Pulmonary artery endothelial cell (primary cell): ENCODE results near the gene ELF5. TPM values are rescaled to one million over a fixed set of nuclear protein-coding genes. Genes with fewer than 3 reads are reported as not detected.

Experiments used
- DNase-seq: peaks from one replicate; pipeline ENCODE4 v3.0.0-alpha.2; 2011; ENCODE audit warnings: low read depth, low spot score
- total RNA-seq: library from RNA; depleted of rRNA; stranded (reverse); fragments of >200 nt; gene quantifications from 2 replicates; pipeline ENCODE4 v1.2.3, GENCODE V29; 2014

ELF5 gene
- not detected in 2 replicates for total RNA-seq

DNA sequence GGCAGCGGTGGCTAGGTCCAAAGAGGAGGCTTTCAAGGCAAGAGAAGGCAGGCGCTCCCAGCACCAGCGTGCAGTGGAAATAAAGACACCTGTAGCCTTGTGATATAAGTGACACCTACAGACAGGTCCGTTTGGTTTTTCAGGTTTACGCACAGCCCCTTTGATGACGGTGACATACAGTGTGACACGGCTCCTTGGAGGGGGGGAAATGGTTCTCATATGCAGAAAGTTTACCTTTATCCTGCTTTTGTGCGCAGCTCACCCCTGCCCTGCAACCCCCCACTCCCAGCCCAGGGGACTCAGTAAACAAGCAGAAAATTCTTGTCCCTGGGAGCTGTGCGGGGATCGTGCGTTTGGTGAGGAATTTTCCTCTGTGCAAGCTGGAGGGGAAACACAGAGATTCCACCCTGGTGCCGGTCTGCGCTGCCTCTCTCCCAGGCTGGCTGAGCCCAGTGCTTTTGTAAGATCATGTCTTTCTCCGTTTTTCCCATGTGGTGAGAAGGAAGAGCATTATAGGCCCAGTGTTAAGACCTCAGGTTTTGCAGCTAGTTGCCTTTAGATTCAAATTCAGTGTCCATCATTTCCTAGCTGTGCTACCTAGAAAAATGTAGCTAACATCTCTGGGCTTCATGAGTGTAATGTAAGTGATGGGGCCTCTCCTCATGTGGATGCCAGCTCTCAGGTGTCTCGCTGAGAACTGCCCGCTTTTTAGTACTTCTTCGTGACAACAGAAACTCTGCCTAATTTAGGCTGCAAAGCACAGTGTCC lies at the start of gene ELF5:
TSS of gene ELF5 (minus strand) at position 113 of the 768 bp plus-strand sequence. CDS start 8,045 bp downstream, outside the sequence.
- no peak for DNase-seq

DNA sequence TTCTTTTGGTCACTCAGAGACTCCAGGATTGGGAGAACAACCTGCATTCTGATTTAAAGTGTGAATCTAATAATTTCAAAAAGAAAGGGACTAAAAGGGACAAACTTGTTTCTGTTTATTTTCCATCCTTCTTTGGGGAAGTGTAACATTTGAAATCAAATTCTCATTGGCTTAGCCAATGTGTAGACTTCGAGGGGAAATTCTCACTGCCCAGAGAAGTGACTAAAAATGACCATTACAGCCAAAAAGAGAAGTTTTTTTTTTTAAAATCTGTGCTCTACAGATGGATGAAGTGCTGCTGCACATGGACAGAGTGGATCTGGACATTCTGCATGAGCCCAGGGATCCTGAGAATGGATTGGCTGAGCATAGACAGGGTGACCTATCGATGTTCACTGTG lies 49.4 kb upstream of the ELF5 start:
- no peak for DNase-seq

DNA sequence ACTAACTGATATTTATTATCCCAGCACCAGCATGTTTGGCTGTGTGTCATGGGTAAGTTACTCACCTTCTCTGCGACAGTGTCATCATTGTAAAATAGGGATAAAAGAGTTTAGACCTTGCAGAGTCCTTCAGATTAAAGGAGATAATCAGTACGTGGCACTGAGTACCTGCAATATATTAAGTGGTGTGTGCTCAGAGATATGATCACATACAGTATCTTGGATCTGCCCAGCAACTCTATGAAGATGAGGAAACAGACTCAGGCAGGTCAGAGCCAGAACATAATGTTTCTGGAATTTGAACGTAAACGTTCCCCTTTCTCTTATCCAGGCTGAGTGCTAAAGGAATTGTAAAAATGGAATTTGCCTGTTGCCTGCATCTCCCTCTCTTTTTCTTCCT lies 46.9 kb upstream of the ELF5 start:
- no peak for DNase-seq

DNA sequence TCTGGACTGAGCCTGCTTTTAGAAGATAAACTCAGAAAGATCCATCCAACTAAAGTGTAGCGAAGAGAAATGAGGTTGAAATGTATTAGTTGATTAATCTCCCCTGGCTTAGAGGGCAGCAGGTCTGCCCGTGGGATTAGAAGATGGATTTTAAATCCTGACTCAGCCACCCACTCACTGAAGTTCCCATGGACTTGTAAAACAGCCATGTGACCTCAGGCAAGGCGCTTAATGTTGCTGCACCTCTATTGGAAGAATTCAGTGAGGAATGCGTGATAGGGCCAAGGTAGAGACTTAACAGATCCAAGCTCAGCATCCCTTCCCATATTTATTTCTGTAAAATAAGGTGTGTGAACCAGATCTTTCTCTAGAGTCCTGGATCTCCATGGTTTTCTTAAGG lies 45.1 kb upstream of the ELF5 start:
- no peak for DNase-seq

DNA sequence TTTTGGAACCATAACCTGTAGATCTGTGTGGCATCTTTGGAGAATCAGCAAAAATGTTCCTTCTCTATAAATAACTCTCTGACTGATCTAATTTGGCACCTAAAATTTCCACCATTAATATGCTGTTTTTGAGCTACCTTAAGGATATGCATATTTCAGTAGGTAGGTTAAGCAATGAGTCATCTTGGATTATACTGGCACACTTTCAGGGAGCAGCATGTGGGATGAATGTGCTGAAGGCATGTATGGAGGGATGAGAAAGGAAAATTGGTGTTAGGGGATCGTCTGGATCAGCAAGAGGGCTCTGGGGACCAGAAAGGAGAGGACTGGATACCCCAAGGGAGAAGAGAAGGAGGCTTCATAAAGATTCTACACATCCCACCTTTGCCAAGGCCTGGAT lies 44.6 kb upstream of the ELF5 start:
- DNase-seq: no peak

DNA sequence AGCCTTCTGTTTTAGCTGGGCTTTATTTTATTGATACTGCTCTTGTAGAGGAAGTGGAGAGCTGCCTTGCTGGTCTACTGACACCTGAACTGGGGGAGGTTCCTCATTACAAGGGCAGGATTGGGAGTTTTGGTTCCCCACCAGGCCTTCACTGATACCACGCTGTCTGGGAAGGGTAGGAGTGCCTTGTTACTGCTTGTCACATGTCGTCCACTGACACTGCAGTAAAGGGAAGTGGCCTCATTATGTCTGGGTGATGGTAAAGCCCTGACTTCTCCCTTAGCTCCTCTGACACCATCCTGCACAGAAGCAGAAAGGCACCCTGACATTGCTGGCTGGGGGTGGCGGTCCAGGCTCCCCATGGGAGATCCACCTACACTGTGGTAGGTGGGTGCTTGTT lies 38.7 kb upstream of the ELF5 start:
- DNase-seq: no peak

DNA sequence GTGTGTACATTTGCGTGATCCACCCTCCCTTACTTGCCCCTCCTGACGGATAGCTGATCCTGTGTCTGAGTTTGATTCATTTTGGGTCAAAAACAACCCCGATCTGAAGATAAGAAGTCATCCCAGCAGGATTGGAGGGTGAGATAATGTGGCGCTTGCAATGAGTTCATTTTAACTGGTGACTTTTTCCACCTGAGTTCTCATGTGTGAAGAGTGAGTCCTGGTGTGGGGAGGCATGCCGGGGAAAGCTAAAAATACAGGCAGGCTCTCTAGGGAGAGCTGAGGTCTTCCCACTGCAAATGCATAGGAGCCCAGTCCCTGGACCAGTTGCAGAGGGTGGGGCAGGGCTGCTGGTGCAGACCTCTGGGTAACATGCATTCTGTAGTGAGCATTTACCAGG lies 35.7 kb upstream of the ELF5 start:
- DNase-seq: no peak

DNA sequence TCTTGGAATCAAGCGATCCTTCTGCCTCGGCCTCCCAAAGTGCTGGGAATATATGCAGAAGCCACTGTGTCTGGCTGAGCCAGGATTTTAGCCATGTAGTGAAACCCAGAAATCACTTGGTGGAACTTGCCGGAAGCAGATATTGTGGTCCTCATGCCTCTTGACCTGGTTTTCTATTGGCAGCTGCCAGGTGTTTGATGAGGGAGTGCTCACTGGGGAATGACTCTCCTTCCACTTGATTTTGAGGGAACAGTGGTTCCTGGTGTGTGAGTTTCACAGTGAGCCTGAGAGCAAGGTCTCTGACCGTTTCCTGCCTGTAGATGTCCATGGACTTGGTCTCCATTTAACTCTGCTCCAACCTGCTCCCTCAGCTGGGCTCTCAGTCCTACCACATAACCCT lies 34.7 kb upstream of the ELF5 start:
- no peak for DNase-seq

DNA sequence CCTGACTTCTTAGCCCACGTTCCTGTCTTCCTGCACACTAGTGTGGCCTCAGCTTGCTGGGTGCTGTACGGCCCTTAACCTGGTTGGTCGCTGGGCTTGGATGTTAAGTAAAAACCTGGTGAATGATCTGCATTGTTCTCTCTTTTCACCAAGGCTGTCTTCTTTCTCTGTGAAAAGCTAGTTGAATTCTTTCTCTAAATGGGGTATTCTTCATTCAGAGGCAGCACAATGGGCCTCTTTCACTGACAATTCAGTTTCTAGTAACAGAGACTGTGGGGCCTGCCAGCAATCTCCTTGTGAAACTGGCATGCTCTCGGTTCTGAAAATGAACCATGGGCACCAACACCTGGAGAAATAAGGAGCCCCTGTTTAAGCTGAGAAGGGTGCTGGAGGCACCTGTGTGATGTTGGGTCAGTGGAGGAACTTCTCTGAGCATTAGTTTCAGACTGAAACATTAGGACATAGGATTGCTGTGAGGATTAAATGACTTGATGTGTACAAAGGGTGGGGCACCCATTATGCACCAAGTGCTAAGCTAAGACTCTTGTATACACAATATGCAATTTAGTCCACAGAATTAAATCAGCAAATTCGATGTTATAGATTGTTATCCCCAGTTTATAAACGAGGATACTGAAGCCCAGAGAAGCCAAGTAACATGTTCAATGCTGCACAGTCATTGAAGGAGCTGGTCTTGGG lies 33.1 kb upstream of the ELF5 start:
- no peak for DNase-seq

DNA sequence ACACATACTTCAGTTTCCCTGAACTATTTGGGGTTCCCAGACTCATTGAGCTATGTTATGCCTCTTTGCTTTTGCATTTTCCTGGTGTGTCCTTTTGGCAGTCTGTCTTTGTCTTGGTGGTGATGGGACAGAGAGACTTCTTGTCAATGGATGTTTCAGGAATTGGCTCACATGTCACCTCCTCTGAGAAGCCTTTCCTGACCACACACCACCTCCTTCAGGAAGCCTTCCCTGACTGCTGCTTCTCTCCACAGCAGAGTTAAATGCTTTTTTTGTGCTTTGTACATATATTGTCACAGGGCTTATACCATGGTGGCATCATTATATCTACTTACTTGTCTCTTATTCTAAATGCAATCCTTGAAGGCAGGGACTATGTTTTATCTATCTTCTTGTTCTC lies 28.5 kb upstream of the ELF5 start:
- DNase-seq: no peak

DNA sequence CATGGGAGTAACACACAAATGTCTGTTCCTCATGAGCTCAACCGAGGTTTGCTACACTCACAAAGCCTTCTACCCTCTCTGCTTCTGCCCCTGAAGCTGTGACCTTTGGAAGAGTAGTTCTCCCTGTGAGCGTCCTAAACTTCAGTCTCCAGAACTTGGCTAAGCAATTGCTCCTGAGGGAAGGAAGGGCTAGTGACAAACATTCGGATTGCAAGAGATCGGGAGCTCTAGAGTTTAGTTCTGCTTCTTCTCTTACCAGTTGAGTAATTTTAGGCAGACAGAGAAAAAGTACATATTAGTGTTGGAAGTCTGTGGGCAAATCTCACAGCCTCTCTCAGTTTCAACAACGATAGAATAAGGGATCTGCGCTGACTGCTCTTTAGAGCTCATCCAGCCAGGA lies 27.3 kb upstream of the ELF5 start:
- no peak for DNase-seq

DNA sequence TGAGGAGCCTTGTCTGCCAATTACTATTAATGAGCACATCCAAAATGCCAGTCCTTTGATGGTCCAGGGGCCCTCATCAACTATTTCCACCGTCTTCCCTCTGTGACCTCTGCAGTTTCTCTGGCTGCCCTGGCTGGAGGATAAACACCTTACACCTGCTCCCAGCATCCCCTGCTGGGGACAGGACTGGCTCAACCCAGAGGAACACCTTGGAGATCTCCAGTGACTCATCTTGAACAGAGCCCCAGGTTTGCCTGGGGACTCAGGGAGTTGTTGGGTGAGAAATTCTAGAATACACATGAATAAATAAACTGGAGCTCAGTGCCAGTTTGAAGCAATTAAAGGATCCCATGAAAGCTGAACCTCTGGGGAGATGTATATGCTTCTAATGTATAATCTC lies 24.0 kb upstream of the ELF5 start:
- no peak for DNase-seq

DNA sequence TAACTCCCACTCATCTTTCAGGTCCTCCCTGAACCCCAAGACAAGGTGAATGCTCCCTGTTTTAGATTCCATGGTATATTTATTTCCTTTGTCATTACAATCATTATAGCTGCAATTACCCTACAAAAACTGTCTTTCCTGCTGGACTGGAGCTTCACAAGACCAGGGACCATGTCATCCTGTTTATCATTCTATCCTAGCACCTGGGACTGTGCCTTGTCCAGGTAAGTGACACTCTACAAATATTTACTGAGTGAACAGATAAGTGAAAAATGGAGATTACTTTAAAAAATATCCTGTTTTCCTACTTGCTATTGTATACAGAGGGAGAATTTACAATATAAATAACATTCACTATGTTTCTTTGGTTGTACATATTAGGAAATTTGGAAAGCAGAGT lies 22.5 kb upstream of the ELF5 start:
- no peak for DNase-seq

DNA sequence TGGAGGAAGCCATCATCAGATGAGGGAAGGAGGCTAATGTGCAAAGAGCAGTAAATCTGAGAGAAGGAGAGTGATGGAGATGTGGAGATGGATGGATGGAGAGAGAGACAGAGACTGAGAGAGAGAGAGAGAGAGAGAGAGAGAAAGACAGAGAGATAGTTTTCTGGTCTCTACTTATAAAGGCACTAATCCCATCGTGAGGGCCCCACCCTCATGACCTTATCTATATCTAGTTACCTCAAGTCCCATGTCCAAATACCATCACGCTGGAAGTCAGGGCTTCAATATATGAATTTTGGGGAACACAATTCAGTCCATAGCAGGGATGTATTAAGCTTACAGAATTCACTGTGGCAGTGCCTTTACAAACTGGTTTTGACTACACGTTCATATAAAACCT lies 21.2 kb upstream of the ELF5 start:
- no peak for DNase-seq

DNA sequence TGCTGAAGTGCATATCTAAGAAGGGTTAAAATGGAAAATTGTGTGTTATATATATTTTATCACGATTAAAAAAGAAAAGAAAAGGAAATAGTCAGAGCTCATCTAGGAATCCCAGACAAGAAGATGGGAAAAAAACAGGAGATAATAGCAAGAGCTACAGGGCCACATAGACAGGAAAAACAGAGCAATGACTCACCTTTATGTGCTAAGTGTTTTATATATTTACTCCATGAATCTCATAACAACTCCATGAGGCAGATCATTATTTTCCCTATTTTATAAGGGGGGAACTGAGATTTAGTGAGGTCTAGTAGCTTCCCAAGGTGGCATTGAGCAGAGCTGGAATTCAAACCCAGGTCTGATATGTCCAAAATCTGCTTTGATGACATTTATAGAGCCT lies 18.1 kb upstream of the ELF5 start:
- DNase-seq: no peak

DNA sequence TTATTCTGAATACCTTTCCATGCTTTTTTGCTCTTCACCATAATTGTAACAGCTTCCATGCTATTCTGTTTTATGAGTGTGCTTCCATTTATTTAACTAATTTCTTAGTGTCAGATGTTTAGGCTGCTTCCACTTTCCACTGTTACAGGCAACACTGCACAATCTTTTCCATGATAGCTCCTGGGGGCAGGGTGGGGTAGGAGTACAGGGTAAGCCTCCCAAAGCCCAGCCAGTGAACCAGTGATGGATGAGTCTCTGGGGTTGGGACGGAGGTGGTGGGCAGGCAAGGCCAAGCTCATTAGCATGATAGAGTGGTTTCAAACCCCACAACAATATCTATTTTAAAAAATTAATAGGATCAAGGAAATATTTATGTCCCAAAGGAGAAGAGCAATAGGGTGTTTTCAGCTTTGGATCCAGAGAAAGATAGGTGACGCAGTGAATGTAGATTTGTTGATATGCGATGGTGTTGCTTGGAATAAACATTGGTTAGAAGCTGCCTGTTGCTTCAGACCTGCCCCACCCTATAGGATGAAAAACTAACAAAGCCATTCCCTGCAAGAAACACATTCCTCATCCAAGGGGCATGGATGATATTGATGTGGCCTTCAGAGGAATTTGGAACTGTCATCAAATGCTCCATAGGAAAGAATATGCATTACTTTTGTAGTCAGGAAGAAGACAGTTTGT lies 17.1 kb upstream of the ELF5 start:
- DNase-seq: no peak

DNA sequence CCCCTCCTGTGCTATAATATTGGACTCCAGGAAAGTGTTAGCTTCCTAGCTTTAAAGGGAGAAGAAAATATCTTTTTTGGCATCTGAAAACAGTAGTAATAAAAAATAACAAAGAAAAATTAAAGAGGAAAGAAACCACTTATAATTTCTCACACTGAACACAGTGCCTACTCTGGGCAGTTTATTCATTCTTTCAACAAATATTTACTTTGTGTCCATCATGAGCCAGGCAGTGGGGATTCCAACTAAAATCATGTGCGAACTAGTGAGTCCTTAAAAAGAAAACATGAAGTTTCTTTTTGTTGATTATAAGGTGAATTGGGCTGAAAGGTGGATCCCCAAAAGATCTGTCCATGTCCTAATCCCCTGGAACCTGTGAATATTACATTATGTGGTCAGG lies 16.0 kb upstream of the ELF5 start:
- DNase-seq: no peak

DNA sequence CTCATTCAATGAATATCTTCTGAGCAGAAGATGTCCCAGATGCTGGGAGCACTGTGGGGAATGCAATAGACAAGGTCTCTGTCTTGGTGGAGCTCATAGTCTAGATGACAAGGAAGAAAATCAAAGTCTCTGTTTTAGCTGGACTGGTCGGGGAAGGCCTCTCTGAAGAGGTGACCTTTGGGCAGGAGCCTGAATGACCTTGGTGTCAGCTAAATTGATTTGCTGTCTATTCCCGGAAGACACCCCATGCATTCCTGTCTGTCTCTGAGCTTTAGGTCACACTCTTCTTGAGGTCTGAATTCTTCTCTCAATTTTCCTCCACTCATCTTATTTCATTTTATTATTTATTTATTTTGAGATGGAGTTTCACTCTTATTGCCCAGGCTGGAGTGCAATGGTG lies 14.5 kb upstream of the ELF5 start:
- no peak for DNase-seq

DNA sequence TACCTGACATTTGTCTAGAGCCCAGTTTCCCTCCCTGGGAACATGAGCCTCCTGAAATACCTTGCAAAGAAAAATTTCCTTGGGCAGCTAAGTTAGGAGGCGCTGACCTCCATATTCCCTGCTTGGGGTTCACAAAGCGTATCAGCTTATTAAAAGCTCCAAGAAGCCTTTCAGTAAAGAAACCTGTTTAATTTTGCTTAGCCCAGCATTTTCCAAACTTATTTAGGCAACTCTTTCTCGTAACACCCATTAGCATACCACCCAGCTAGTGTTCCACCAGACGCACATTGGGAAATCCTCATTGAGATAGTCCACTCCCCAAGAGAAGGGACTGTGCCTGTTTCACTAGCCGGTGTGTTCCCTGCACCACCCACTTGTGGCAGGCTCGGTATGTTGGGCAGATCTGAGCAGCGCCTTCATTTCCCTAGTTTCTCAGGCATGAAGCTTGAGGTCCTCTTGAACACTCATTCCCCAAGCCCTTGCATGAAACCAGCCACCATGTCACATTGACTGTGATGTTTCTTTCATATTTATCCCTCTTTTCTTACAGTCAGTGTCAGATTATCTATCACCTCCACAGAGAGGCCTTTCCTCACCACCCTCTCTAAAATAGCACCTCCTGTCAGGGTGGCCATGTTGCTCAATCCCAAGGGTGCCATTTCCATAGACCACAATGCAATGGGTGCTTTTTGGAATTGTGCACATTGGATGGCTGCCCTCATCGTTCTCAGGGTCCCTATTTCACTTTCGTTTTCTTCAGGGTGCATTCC lies 12.5 kb upstream of the ELF5 start:
- no peak for DNase-seq

DNA sequence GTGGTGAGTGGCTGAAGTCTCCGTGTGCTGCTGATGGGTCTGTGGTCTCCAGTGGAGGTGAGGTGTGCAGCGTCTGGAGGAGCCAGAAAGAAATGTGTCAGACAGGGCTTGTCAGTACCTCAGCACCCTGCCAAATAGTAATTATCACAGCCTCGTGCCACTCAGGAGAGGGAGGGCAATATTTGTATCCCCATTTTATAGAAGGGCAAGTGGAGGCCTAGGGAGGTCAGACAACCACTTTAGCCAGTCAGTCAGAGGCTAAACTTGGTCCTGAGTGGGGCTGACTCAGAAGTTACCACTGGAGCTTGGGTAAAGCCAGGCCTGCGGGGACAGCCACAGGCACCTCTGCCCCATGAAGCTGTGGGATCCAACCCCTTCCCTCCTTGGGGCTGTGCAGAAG lies 11.5 kb upstream of the ELF5 start:
- DNase-seq: no peak

DNA sequence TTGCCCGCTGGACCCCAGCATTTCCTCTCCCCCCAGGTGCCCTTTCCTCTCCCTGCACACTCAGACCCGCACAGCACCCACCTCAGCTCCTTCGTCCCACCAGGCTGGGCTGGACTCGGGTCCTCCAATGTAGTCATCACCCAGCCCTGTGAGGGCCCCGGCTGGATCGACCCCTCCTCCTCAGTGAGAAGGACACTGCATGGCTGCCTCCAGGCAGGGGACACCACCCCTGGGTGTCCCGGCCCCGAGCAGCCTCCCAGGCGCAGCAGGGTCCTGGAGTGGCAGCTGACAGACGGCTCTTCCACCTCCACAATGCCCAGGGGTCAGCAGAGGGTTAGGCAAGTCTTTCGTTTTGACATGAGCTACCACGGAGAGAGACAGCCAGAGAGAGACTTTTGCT lies 11.1 kb upstream of the ELF5 start:
- no peak for DNase-seq

DNA sequence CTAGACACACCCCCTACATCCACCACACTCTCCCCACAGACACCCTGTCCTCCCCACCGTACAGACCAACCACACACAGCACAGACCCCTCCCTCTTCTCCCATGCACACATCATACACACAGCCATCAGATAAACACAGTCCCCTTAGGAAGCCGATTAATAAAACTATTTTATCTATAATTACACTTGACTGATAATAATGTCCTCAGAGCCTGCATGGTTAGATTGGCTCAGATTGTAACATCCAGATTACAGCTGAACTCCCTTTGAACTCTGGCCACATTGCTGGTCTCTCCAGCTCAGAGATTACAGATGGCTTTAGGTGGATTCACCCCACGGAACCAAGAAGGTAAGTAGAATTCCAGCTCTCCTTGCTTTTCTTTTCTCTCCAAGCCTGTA lies 9.5 kb upstream of the ELF5 start:
- no peak for DNase-seq
